Stimulated activated CD4-positive, alpha-beta T cell treated with anti-CD3 and anti-CD28 coated beads, Interleukin-4, amount 100 ng/mL, for 24 hours (primary cell): Measurements from ENCODE around the gene PPP6R3.
A peak's percentile ranks its signal among the peaks of the same experiment; 100 is the strongest.
"Not testable (repeated sequence)": the region's sequence is repeated elsewhere in the genome, so short reads cannot be mapped to it uniquely, and the experiment has no call there.

ENCODE experiments used
- DNase-seq: peaks from one replicate; pipeline ENCODE4 v3.0.0-alpha.2; 2020

Gene PPP6R3

GRCh38 chr11:68617925-68618809 is 157.6 kb downstream of the PPP6R3 start:
- DNase-seq, result no peak

DNA sequence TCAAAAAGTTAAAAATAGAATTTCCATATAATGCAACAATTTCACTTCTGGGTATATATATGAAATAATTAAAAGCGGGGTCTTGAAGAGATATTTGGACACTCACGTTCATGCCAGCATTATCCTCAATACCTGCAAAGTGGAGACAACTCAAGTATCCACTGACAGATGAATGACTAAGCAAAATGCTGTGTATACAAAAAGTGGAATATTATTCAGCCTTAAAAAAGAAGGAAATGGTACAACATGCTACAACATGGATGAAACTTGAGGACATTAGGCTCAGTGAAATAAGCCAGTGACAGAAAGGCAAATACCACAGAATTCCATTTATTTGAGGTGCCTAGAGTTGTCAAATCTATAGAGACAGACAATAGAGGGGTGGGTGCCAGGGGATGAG is 161.3 kb downstream of the PPP6R3 start:
- DNase-seq, result no peak

GRCh38 chr11:68623706-68624105 is 163.2 kb downstream of the PPP6R3 start:
- not testable (repeated sequence) for DNase-seq

- DNase-seq, result not testable (repeated sequence)
Observed at GRCh38 chr11:68625069-68625468, 164.5 kb downstream of the PPP6R3 start.

DNA sequence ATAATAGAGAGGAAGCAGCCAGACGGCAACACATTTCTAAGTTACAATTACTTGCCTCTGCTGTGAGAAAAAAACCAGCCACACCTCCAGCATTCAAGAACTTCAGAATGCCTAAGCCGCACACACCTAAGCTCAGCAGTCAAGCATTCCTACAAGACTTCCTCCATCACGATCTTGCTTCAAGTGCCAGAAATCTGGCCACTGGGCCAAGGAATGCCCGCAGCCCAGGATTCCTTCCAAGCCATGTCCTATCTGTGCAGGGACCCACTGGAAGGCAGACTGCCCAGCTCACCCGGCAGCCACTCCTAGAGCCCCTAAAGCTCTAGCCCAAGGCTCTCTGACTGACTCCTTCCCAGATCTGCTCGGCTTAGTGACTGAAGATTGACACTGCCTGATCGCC is 165.7 kb downstream of the PPP6R3 start:
- not testable (repeated sequence) for DNase-seq

GRCh38 chr11:68628837-68629236 is 168.3 kb downstream of the PPP6R3 start:
- DNase-seq, result not testable (repeated sequence)

DNA sequence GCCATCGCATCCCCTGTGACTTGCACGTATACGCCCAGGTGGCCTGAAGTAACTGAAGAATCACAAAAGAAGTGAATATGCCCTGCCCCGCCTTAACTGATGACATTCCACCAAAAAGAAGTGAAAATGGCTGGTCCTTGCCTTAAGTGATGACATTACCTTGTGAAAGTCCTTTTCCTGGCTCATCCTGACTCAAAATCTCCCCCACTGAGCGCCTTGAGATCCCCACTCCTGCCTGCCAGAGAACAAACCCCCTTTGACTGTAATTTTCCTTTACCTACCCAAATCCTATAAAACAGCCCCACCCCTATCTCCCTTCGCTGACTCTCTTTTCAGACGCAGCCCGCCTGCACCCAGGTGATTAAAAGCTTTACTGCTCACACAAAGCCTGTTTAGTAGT is 171.8 kb downstream of the PPP6R3 start:
- DNase-seq, result not testable (repeated sequence)

- peak; percentile 12 for DNase-seq
Observed at GRCh38 chr11:68632802-68633201, 172.2 kb downstream of the PPP6R3 start.

DNA sequence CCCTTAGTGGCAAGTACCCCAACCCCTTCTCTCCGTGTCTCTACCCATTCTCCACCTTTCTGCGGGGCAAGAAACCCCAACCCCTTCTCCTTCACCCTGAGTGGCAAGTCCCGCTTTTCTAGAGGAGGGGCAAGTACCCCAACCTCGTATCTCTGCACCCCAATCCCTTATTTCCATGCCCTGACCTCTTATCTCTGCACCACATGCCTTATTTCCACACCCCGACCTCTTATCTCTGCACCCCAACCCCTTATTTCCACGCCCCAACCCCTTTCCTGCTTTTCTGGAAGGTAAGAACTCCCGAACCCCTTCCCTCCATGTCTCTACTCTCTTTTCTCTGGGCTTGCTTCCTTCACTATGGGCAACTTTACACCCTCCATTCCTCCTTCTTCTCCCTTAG is 174.1 kb downstream of the PPP6R3 start:
- DNase-seq, result not testable (repeated sequence)

GRCh38 chr11:68635172-68635571 is 174.6 kb downstream of the PPP6R3 start:
- DNase-seq, result not testable (repeated sequence)

GRCh38 chr11:68635883-68636282 is 175.3 kb downstream of the PPP6R3 start:
- not testable (repeated sequence) for DNase-seq

GRCh38 chr11:68639322-68639721 is 178.8 kb downstream of the PPP6R3 start:
- not testable (repeated sequence) for DNase-seq

DNA sequence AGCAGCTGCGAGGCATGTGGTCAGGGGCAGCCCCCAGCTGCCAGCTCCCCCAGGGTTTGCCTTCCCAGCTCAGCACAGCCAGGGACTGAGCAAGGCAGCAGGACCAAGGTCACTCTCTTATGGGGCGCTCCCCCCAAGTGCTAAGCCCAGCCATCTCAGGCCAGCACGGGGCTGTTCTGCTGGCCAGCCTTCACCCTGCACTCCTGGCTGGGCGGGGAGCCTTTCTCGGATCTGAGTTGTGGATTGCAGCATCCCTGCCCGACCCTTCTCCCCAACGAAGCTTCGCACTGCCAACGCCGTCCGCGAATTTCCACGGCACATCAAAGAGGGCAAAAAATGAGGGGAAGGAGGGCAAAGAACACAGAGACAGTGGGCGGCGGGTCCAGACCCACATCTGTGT is 181.3 kb downstream of the PPP6R3 start:
- DNase-seq, result no peak

DNA sequence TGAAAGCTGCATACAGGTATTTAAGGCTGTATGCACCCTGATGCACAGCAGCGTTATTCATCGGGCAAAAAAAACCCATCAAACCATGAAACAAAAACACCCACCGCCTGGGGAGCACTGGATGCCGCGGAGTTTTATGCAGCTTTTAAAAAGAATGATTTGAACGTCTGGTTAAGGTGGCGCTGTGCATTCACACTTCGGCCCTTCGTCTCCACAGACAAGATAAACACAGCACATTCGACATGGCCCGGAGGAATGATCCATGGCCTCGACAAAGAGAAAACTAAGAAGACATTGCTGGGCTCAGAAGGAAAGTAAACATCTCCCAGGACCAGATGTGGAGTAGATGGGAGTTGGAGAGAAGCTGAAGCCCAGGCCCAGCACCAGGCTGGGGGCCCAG is 183.0 kb downstream of the PPP6R3 start:
- DNase-seq, result no peak

- DNase-seq, result no peak
Observed at GRCh38 chr11:68646832-68647231, 186.3 kb downstream of the PPP6R3 start.

DNA sequence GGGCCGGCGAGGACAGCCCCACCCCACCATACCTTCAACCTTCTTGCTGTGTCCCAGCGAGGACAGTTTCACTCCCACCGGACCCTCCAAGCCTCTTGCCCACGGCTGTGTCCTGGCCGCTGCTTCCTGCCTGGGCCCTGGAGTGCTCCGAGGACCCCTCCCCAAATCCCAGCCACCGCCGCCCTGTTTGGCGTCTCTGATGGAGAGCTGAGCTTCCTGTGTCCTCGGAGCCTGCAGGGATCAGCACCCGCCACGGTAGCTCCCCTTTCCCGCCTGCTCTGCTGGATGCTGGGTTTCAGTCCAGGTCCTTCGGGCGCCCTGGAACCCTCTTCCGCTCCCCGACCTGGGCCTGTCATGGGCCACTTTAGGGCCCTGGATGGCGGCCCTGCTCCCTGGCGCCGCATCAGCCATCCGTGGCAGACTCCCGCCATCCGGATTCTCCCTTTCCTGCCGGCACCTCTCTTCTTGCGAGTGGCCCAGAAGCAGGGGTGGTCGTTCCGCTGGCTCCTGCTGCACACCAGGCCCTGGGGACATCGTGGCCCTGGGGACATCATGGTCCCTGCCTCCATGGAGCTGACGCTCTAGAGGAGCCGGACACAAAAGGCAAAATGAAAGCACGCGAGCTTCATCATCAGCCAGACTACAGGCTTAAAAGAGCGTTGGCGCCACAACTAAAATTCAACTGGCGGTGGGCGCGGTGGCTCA is 189.5 kb downstream of the PPP6R3 start:
- no peak for DNase-seq

GRCh38 chr11:68650801-68651200 is 190.2 kb downstream of the PPP6R3 start:
- no peak for DNase-seq

DNA sequence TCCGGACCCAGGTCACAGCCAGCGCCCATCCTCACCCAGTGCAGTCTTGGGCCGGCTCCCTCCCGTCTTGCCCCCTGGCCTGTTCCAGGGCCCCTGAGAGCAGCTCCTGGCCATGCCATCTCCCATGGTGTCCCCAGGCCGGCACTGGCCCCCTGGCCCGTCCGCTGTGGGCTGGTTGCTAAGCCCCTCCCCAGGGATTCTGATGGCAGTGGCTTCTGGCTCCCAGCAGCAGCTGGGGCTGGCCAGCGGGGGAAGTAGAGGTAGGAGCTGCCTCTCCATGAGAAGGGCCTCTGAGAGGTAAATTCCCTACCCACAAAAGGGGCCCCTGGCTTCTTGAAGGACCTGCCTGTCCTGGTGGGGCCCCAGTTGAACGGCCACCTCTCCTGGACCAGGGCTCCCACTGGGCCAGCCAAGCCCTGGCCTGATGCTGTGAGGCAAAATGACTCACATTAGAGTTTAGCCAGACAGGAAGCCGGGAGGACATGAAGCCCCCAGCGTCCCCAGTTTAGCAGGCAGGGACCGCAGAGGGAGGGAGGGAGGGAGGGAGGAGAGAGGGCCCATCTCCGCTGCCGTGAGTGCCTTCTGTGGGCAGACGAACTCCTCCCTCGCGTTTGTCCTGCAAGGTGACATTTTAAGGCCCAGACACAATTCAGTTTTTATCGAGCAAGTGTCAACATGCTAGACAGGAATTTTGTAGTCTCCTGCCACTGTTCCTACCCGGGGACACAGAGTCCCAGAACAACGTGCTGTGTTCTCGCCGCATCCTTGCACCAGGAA is 190.8 kb downstream of the PPP6R3 start:
- no peak for DNase-seq

GRCh38 chr11:68651985-68652682 is 191.6 kb downstream of the PPP6R3 start:
- no peak for DNase-seq

GRCh38 chr11:68652683-68653156 is 192.2 kb downstream of the PPP6R3 start:
- no peak for DNase-seq

GRCh38 chr11:68653486-68654430 is 193.2 kb downstream of the PPP6R3 start:
- no peak for DNase-seq
